ENCODE data around the gene GBX1. TPM values are rescaled to one million over a fixed set of nuclear protein-coding genes. Genes with fewer than 3 reads are reported as not detected.
A peak's percentile ranks its signal among the peaks of the same experiment; 100 is the strongest.

GBX1 gene
- total RNA-seq, 1 experiment from 2014 or later: not detected

- TF ChIP-seq AFF4 (CRISPR knock-in tag; IDR thresholded peaks at IDR 0.05; ENCODE audit: borderline replicate concordance) (no peak), NR3C1 (CRISPR knock-in tag; conservative IDR thresholded peaks at IDR 0.05; ENCODE audit: low read depth) (no peak), ZNF423 (CRISPR knock-in tag; IDR thresholded peaks at IDR 0.05) (no peak), ATF1 (CRISPR knock-in tag; IDR thresholded peaks at IDR 0.05) (no peak), CREB1 (CRISPR knock-in tag; IDR thresholded peaks at IDR 0.05) (no peak), FOXJ3 (CRISPR knock-in tag; IDR thresholded peaks at IDR 0.05; ENCODE audit: borderline replicate concordance) (no peak), E2F4 (CRISPR knock-in tag; IDR thresholded peaks at IDR 0.05; ENCODE audit: borderline replicate concordance, low read depth) (no peak), ZNF512 (CRISPR knock-in tag; IDR thresholded peaks at IDR 0.05; ENCODE audit: borderline replicate concordance) (no peak), CBFB (CRISPR knock-in tag; IDR thresholded peaks at IDR 0.05; ENCODE audit: low read depth) (no peak)
Measured at GRCh38 chr7:151197932-151198331, 30.4 kb upstream of the GBX1 start (continued).

DNA sequence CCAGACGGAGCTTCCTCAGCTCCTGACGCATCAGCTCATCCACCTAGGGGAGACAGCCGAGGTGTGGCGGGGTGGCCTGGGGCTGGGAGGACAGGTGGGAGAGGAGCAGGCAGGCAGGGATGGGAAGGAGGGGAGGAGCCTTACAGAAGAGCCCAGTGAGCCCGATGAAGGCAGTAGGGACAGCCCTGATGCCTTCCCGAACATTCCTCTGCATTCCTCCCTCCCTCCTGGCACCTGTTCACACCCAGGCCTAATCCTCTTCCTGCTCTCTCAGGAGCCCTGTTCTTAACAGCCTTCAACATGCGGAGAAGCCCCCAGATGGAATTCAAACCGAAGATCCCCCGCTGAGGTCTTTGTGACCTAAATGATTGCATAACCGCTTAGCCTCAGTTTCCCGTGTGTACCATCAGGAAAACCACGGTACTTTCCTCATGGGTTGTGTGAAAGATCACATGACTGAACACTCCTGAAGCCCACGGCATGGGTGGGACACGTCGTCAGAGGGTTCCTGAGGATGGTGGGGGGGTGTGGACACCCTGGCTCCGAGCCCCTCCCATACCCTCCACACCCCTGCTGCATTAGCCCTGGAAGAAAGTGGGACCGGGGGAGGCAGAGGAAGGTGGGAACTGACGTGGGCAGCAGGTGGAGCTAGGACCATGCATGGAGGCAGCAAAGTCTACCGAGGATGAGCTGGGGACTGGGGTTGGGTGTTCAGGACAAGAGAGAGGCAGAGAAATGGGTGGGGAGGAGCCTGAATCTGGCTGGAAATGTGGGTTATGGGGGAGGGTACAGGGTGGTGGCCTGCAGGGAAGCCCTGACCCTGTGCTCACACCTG, 28.3 kb upstream of the GBX1 start:
- Mint-ChIP-seq H3K4me3 (no peak overlapping the region), H3K27ac (no peak overlapping the region), H3K4me1 (peaks cover 9% of the 10 kb centered on the region), H3K9me3 (no peaks in the 10 kb centered on the region), H3K27me3 (ENCODE audit: low read depth) (peaks cover 4% of the 10 kb centered on the region), H3K36me3 (no peaks in the 10 kb centered on the region)
- CTCF ChIA-PET: interaction anchor here (0.5 to 1.1 kb wide), 8 partner anchors 10 to 109 kb away, joined by 3 to 8 read pairs (median 3); partner anchors contain the start of gene ABCF2
- ATAC-seq (peak; percentile 64), DNase-seq (ENCODE audit: low spot score) (peak; percentile 22)
- POLR2A ChIA-PET: no interaction called here
- TF ChIP-seq ESRRA (CRISPR knock-in tag; IDR thresholded peaks at IDR 0.05; ENCODE audit: borderline replicate concordance) (no peak), ZNF416 (CRISPR knock-in tag; IDR thresholded peaks at IDR 0.05) (no peak), ZNF219 (CRISPR knock-in tag; IDR thresholded peaks at IDR 0.05; ENCODE audit: borderline replicate concordance) (no peak), MAX (CRISPR knock-in tag; IDR thresholded peaks at IDR 0.05) (no peak), NFYB (CRISPR knock-in tag; conservative IDR thresholded peaks at IDR 0.05; ENCODE audit: low read depth) (no peak), TP53 (CRISPR knock-in tag; IDR thresholded peaks at IDR 0.05) (no peak), ATF6 (CRISPR knock-in tag; IDR thresholded peaks at IDR 0.05) (no peak), FOXK1 (CRISPR knock-in tag; IDR thresholded peaks at IDR 0.05) (no peak), ZNF232 (CRISPR knock-in tag; IDR thresholded peaks at IDR 0.05) (no peak), GRHL2 (CRISPR knock-in tag; IDR thresholded peaks at IDR 0.05; ENCODE audit: insufficient replicate concordance, severe bottlenecking) (no peak), NR2C2 (CRISPR knock-in tag; IDR thresholded peaks at IDR 0.05) (no peak), JUN (CRISPR knock-in tag; IDR thresholded peaks at IDR 0.05) (no peak)
- TF ChIP-seq, protein P1, sequence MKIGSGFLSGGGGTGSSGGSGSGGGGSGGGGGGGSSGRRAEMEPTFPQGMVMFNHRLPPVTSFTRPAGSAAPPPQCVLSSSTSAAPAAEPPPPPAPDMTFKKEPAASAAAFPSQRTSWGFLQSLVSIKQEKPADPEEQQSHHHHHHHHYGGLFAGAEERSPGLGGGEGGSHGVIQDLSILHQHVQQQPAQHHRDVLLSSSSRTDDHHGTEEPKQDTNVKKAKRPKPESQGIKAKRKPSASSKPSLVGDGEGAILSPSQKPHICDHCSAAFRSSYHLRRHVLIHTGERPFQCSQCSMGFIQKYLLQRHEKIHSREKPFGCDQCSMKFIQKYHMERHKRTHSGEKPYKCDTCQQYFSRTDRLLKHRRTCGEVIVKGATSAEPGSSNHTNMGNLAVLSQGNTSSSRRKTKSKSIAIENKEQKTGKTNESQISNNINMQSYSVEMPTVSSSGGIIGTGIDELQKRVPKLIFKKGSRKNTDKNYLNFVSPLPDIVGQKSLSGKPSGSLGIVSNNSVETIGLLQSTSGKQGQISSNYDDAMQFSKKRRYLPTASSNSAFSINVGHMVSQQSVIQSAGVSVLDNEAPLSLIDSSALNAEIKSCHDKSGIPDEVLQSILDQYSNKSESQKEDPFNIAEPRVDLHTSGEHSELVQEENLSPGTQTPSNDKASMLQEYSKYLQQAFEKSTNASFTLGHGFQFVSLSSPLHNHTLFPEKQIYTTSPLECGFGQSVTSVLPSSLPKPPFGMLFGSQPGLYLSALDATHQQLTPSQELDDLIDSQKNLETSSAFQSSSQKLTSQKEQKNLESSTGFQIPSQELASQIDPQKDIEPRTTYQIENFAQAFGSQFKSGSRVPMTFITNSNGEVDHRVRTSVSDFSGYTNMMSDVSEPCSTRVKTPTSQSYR (CRISPR knock-in tag; IDR thresholded peaks at IDR 0.05): no peak
- TF ChIP-seq, protein P2, sequence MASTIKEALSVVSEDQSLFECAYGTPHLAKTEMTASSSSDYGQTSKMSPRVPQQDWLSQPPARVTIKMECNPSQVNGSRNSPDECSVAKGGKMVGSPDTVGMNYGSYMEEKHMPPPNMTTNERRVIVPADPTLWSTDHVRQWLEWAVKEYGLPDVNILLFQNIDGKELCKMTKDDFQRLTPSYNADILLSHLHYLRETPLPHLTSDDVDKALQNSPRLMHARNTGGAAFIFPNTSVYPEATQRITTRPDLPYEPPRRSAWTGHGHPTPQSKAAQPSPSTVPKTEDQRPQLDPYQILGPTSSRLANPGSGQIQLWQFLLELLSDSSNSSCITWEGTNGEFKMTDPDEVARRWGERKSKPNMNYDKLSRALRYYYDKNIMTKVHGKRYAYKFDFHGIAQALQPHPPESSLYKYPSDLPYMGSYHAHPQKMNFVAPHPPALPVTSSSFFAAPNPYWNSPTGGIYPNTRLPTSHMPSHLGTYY (CRISPR knock-in tag; IDR thresholded peaks at IDR 0.05): no peak
